Glutamatergic neuron (in vitro differentiated cells): Measurements from ENCODE around the gene HJV. TPM values are rescaled to one million over a fixed set of nuclear protein-coding genes. Genes with fewer than 3 reads are reported as not detected.

Experiments
- DNase-seq: peaks from one replicate; pipeline ENCODE4 v3.0.0; 2022
- H3K27ac Mint-ChIP-seq: one replicate; pipeline ENCODE4 v1.8.0; 2020; ENCODE audit warnings: mild to moderate bottlenecking, mixed read lengths, inconsistent platforms; ENCODE audit not compliant: unreplicated experiment
- H3K27me3 Mint-ChIP-seq: one replicate; pipeline ENCODE4 v1.8.0; 2020; ENCODE audit warnings: mild to moderate bottlenecking, moderate library complexity, mixed read lengths, inconsistent platforms; ENCODE audit not compliant: unreplicated experiment
- H3K36me3 Mint-ChIP-seq: one replicate; pipeline ENCODE4 v1.8.0; 2020; ENCODE audit warnings: mild to moderate bottlenecking, mixed read lengths, inconsistent platforms; ENCODE audit not compliant: unreplicated experiment
- H3K4me1 Mint-ChIP-seq: one replicate; pipeline ENCODE4 v1.8.0; 2020; ENCODE audit warnings: mild to moderate bottlenecking, low read depth, mixed read lengths, inconsistent platforms; ENCODE audit not compliant: unreplicated experiment
- H3K4me3 Mint-ChIP-seq: one replicate; pipeline ENCODE4 v1.8.0; 2020; ENCODE audit warnings: mild to moderate bottlenecking, mixed read lengths, inconsistent platforms; ENCODE audit not compliant: unreplicated experiment
- H3K9me3 Mint-ChIP-seq: one replicate; pipeline ENCODE4 v1.8.0; 2020; ENCODE audit warnings: mild to moderate bottlenecking, moderate library complexity, mixed read lengths, inconsistent platforms; ENCODE audit not compliant: unreplicated experiment
- CTCF ChIP-seq: fragments of 200-600 bp; sonication (generic); IDR thresholded peaks from one replicate; pipeline ENCODE4 v1.5.0; 2021; ENCODE audit not compliant: partially characterized antibody, unreplicated experiment
- total RNA-seq: library from RNA; stranded (reverse); fragmentation: NEBNext Ultra II Directional; extraction: Animal tissue kit (Norgen Biotek cat#: 25700); gene quantifications from one replicate; pipeline ENCODE4 v1.2.1, GENCODE V29; 2021; ENCODE audit not compliant: unreplicated experiment

HJV gene
- total RNA-seq, 1 donor from 2014 or later: not detected

- H3K27me3 Mint-ChIP-seq: peaks cover 9% of the 10 kb centered on the region
- H3K36me3 Mint-ChIP-seq: peaks cover 12% of the 10 kb centered on the region
- H3K4me1 Mint-ChIP-seq: no peaks in the 10 kb centered on the region
- H3K27ac Mint-ChIP-seq: no peak overlapping the region
- no peak for DNase-seq
- no peak for TF ChIP-seq CTCF
- H3K9me3 Mint-ChIP-seq: no peaks in the 10 kb centered on the region
- no peak overlapping the region for H3K4me3 Mint-ChIP-seq
Observed at GRCh38 chr1:146016891-146017290, 4.6 kb downstream of the HJV start.

DNA sequence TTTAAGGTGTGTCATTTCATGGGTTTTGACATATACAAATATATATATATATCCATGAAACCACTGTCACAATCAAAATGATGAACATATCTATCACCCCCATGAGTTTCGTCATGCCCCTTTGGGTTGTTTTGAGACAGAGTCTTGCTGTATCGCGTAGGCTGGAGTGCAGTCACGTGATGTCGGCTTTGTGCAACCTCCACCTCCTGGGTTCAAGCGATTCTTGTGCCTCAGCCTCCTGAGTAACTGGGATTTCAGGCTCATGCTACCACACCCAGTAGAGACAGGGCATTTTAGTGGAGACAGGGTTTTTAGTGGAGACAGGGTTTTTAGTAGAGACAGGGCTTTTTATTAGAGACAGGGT lies 8.0 kb downstream of the HJV start:
- Mint-ChIP-seq H3K9me3 (no peaks in the 10 kb centered on the region), H3K4me3 (no peak overlapping the region), H3K4me1 (no peaks in the 10 kb centered on the region), H3K27ac (no peak overlapping the region), H3K27me3 (peaks cover 2% of the 10 kb centered on the region), H3K36me3 (peaks cover 2% of the 10 kb centered on the region)
- DNase-seq: no peak
- TF ChIP-seq CTCF: no peak

DNA sequence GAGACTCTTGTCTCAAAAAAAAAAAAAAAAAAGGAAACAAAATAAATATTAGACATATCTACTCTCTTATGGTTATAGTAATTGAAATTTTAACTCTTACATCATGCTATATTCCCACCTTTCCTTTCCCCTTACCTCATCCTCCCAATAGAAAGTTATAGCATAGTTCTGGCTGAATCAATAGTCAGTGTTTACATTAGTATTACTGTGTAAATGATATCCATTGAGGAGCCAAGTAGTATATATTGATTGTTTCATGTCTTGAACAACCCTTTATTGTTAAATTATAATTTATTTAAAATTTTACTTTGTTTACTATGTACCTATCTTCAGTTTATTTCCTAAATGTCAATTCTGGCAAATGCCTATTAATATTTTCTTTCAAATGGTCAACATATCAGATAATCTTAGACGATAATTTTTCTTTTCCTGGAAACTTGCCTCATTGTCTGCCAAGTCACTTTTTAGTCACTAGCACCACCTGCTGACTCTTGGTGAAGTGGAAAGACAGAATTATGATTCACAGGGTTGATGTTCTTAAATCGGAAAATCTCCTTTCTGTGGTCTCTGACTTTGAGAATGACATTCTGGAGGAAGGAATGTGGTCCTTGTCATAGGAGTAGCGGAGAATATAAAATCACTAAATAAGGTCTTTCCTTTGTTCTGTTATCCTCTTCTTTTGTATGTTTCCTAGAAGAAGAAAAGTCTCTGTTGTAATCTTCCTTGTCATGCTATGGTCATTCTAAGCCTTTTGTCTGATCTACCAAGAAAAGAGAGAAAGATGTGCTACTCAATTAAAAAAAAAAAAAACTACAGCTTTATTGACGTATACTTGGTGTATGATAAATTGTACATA lies 8.6 kb downstream of the HJV start:
- H3K27me3 Mint-ChIP-seq: peaks cover 2% of the 10 kb centered on the region
- TF ChIP-seq CTCF: peak; percentile 11
- no peaks in the 10 kb centered on the region for H3K36me3 Mint-ChIP-seq
- DNase-seq: no peak
- no peak overlapping the region for H3K4me3 Mint-ChIP-seq
- no peak overlapping the region for H3K27ac Mint-ChIP-seq
- H3K4me1 Mint-ChIP-seq: no peaks in the 10 kb centered on the region
- H3K9me3 Mint-ChIP-seq: no peaks in the 10 kb centered on the region

DNA sequence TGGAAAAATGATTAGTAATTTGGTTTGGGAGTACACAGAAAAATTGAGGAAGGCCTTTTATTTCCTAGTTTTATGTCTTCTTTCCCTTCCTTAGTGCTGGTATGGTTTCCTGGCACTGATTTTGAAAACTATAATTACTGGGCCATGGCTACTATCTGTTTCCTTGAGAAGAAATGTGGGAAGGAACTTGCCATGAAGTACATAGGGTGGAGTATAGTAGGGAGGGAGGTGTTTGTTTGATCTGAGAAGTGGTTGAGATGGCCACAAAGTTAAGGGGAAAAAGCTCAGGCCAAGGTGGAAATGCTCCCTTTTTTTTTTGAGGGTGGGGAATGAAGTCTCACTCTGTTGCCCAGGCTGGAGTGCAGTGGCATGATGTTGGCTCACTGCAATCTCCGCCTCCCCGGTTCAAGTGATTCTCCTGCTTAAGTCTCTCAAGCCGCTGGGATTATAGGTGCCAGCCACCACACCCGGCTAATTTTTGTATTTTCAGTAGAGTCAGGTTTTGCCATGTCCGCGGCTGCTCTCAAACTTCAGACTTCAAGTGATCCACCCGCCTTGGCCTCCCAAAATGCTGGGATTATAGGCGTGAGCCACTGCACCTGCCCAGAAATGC lies 11.3 kb downstream of the HJV start:
- Mint-ChIP-seq H3K27ac (no peak overlapping the region), H3K4me3 (no peak overlapping the region), H3K9me3 (no peaks in the 10 kb centered on the region), H3K36me3 (no peaks in the 10 kb centered on the region), H3K4me1 (no peaks in the 10 kb centered on the region), H3K27me3 (no peaks in the 10 kb centered on the region)
- TF ChIP-seq CTCF: no peak
- no peak for DNase-seq

DNA sequence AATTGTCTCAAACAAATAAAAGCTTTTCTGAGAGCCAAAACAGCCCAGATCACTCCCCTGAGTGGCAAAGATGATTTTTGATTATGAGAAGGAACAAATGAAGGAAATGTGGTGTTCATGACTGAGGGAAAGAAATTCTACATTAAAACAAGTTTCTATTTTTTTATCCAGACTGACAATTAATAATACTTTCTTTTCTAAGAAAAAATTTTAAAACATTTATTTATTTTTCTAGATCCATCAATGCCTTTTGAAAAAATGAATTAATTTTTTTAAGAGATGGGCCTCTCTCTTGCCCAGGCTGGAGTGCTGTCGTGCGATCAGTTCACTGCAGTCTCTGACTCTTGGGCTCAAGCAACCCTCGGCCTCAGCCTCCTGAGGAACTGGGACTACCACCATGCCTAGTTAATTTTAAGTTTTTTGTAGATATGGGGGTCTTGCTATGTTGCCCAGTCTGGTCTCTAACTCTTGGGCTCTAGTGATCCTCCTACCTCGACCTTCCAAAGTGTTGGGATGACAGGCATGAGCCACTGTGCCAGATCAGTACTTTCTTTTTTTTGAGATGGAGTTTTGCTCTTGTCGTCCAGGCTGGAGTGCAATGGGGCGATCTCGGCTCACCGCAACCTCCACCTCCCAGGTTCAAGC lies 13.9 kb downstream of the HJV start:
- DNase-seq: no peak
- H3K36me3 Mint-ChIP-seq: no peaks in the 10 kb centered on the region
- H3K27ac Mint-ChIP-seq: no peak overlapping the region
- TF ChIP-seq CTCF: peak; percentile 52
- H3K4me3 Mint-ChIP-seq: no peak overlapping the region
- H3K9me3 Mint-ChIP-seq: no peaks in the 10 kb centered on the region
- H3K27me3 Mint-ChIP-seq: no peaks in the 10 kb centered on the region
- no peaks in the 10 kb centered on the region for H3K4me1 Mint-ChIP-seq
